Activated T-helper 1 cell treated with anti-CD3 and anti-CD28 coated beads, Interleukin-12 subunit alpha, Interleukin-12 subunit beta, Interleukin-2, Interleukin-4 antibody, amounts not matched to agents 30 ng/mL and 10 ng/mL and 1 ng/mL, durations not matched to agents 14 hours and 24 hours and 36 hours (primary cell): ENCODE measurements around the gene PKHD1. TPM values are rescaled to one million over a fixed set of nuclear protein-coding genes. Genes with fewer than 3 reads are reported as not detected.

Experiments used
- DNase-seq: peaks from one replicate; pipeline ENCODE4 v3.0.0; 2021; ENCODE audit warnings: low spot score
- H3K27ac Mint-ChIP-seq: one replicate; pipeline ENCODE4 v1.8.0; 2021; ENCODE audit warnings: mild to moderate bottlenecking, mixed read lengths
- H3K27me3 Mint-ChIP-seq: one replicate; pipeline ENCODE4 v1.8.0; 2022; ENCODE audit warnings: mild to moderate bottlenecking, moderate library complexity, mixed read lengths; ENCODE audit not compliant: insufficient read depth
- H3K36me3 Mint-ChIP-seq: one replicate; pipeline ENCODE4 v1.8.0; 2021; ENCODE audit warnings: low read depth, mixed read lengths
- H3K4me1 Mint-ChIP-seq: one replicate; pipeline ENCODE4 v1.8.0; 2021; ENCODE audit warnings: low read depth, mixed read lengths
- H3K4me3 Mint-ChIP-seq: one replicate; pipeline ENCODE4 v1.8.0; 2021; ENCODE audit warnings: mild to moderate bottlenecking, moderate library complexity, mixed read lengths
- H3K9me3 Mint-ChIP-seq: one replicate; pipeline ENCODE4 v1.8.0; 2021; ENCODE audit warnings: mixed read lengths
- intact Hi-C: fragments of 100-400 bp; cut with micrococcal nuclease; formaldehyde crosslinking; loops from one replicate; pipeline ENCODE4 v1.15.1; 2024
- total RNA-seq: library from RNA; stranded (reverse); gene quantifications from 2 replicates; pipeline ENCODE4 v1.2.3, GENCODE V29; 2022

The PKHD1 gene
- total RNA-seq, 1 donor from 2014 or later: not detected

- Mint-ChIP-seq H3K4me3 (no peak overlapping the region), H3K27me3 (no peaks in the 10 kb centered on the region), H3K9me3 (peaks cover 15% of the 10 kb centered on the region), H3K4me1 (no peaks in the 10 kb centered on the region), H3K27ac (no peak overlapping the region), H3K36me3 (no peaks in the 10 kb centered on the region)
- intact Hi-C loops: no loop called here
- DNase-seq: no peak
Observed at GRCh38 chr6:51640021-51640420, 447.4 kb downstream of the PKHD1 start.

GRCh38 chr6:51633424-51633823 lies 454.0 kb downstream of the PKHD1 start:
- H3K4me1 Mint-ChIP-seq: no peaks in the 10 kb centered on the region
- intact Hi-C loops: no loop called here
- H3K4me3 Mint-ChIP-seq: no peak overlapping the region
- DNase-seq: no peak
- no peaks in the 10 kb centered on the region for H3K9me3 Mint-ChIP-seq
- H3K27ac Mint-ChIP-seq: no peak overlapping the region
- no peaks in the 10 kb centered on the region for H3K27me3 Mint-ChIP-seq
- H3K36me3 Mint-ChIP-seq: no peaks in the 10 kb centered on the region

GRCh38 chr6:51630011-51630410 lies 457.4 kb downstream of the PKHD1 start:
- Mint-ChIP-seq H3K4me3 (no peak overlapping the region), H3K27ac (no peak overlapping the region), H3K27me3 (no peaks in the 10 kb centered on the region), H3K36me3 (no peaks in the 10 kb centered on the region), H3K4me1 (no peaks in the 10 kb centered on the region), H3K9me3 (no peaks in the 10 kb centered on the region)
- DNase-seq: no peak
- intact Hi-C loops: no loop called here

GRCh38 chr6:51626391-51626790 lies 461.0 kb downstream of the PKHD1 start:
- intact Hi-C loops: no loop called here
- no peaks in the 10 kb centered on the region for H3K36me3 Mint-ChIP-seq
- no peak for DNase-seq
- no peaks in the 10 kb centered on the region for H3K27me3 Mint-ChIP-seq
- H3K9me3 Mint-ChIP-seq: no peaks in the 10 kb centered on the region
- no peak overlapping the region for H3K27ac Mint-ChIP-seq
- no peak overlapping the region for H3K4me3 Mint-ChIP-seq
- no peaks in the 10 kb centered on the region for H3K4me1 Mint-ChIP-seq

- Mint-ChIP-seq H3K27me3 (no peaks in the 10 kb centered on the region), H3K36me3 (no peaks in the 10 kb centered on the region), H3K4me1 (no peaks in the 10 kb centered on the region), H3K9me3 (no peaks in the 10 kb centered on the region), H3K4me3 (no peak overlapping the region), H3K27ac (no peak overlapping the region)
- DNase-seq: no peak
- intact Hi-C loops: no loop called here
Observed at GRCh38 chr6:51625566-51625965, 461.8 kb downstream of the PKHD1 start.

- Mint-ChIP-seq H3K27me3 (no peaks in the 10 kb centered on the region), H3K4me3 (no peak overlapping the region), H3K27ac (no peak overlapping the region), H3K36me3 (no peaks in the 10 kb centered on the region), H3K9me3 (no peaks in the 10 kb centered on the region), H3K4me1 (no peaks in the 10 kb centered on the region)
- DNase-seq: no peak
- intact Hi-C loops: no loop called here
Observed at GRCh38 chr6:51620971-51621370, 466.4 kb downstream of the PKHD1 start.

GRCh38 chr6:51619042-51619799 lies 468.2 kb downstream of the PKHD1 start:
- no peak overlapping the region for H3K4me3 Mint-ChIP-seq
- no peak for DNase-seq
- no peaks in the 10 kb centered on the region for H3K27me3 Mint-ChIP-seq
- H3K4me1 Mint-ChIP-seq: no peaks in the 10 kb centered on the region
- no peaks in the 10 kb centered on the region for H3K36me3 Mint-ChIP-seq
- H3K9me3 Mint-ChIP-seq: no peaks in the 10 kb centered on the region
- no peak overlapping the region for H3K27ac Mint-ChIP-seq
- intact Hi-C loops: no loop called here

- Mint-ChIP-seq H3K27me3 (no peaks in the 10 kb centered on the region), H3K27ac (no peak overlapping the region), H3K9me3 (no peaks in the 10 kb centered on the region), H3K4me3 (no peak overlapping the region), H3K4me1 (no peaks in the 10 kb centered on the region), H3K36me3 (no peaks in the 10 kb centered on the region)
- intact Hi-C loops: no loop called here
- no peak for DNase-seq
Observed at GRCh38 chr6:51618563-51618962, 468.9 kb downstream of the PKHD1 start.

- H3K27ac Mint-ChIP-seq: no peak overlapping the region
- no peak for DNase-seq
- no peaks in the 10 kb centered on the region for H3K4me1 Mint-ChIP-seq
- no peaks in the 10 kb centered on the region for H3K9me3 Mint-ChIP-seq
- H3K4me3 Mint-ChIP-seq: no peak overlapping the region
- H3K36me3 Mint-ChIP-seq: no peaks in the 10 kb centered on the region
- H3K27me3 Mint-ChIP-seq: no peaks in the 10 kb centered on the region
- intact Hi-C loops: no loop called here
Observed at GRCh38 chr6:51617751-51618150, 469.7 kb downstream of the PKHD1 start.

GRCh38 chr6:51616243-51616642 lies 471.2 kb downstream of the PKHD1 start:
- no peaks in the 10 kb centered on the region for H3K9me3 Mint-ChIP-seq
- no peaks in the 10 kb centered on the region for H3K27me3 Mint-ChIP-seq
- H3K4me1 Mint-ChIP-seq: no peaks in the 10 kb centered on the region
- no peak overlapping the region for H3K4me3 Mint-ChIP-seq
- intact Hi-C loops: no loop called here
- H3K27ac Mint-ChIP-seq: no peak overlapping the region
- DNase-seq: no peak
- no peaks in the 10 kb centered on the region for H3K36me3 Mint-ChIP-seq

- intact Hi-C loops: no loop called here
- Mint-ChIP-seq H3K36me3 (no peaks in the 10 kb centered on the region), H3K9me3 (no peaks in the 10 kb centered on the region), H3K27ac (no peak overlapping the region), H3K4me1 (no peaks in the 10 kb centered on the region), H3K4me3 (no peak overlapping the region), H3K27me3 (no peaks in the 10 kb centered on the region)
- no peak for DNase-seq
Observed at GRCh38 chr6:51614725-51615124, 472.7 kb downstream of the PKHD1 start.

GRCh38 chr6:51613558-51613957 lies 473.9 kb downstream of the PKHD1 start:
- intact Hi-C loops: no loop called here
- H3K4me1 Mint-ChIP-seq: no peaks in the 10 kb centered on the region
- H3K27ac Mint-ChIP-seq: no peak overlapping the region
- H3K4me3 Mint-ChIP-seq: no peak overlapping the region
- H3K9me3 Mint-ChIP-seq: no peaks in the 10 kb centered on the region
- H3K36me3 Mint-ChIP-seq: no peaks in the 10 kb centered on the region
- H3K27me3 Mint-ChIP-seq: no peaks in the 10 kb centered on the region
- no peak for DNase-seq

GRCh38 chr6:51608932-51609331 lies 478.5 kb downstream of the PKHD1 start:
- DNase-seq: no peak
- Mint-ChIP-seq H3K4me3 (no peak overlapping the region), H3K9me3 (no peaks in the 10 kb centered on the region), H3K4me1 (no peaks in the 10 kb centered on the region), H3K36me3 (no peaks in the 10 kb centered on the region), H3K27me3 (no peaks in the 10 kb centered on the region), H3K27ac (no peak overlapping the region)
- intact Hi-C loops: no loop called here

GRCh38 chr6:51608383-51608782 lies 479.0 kb downstream of the PKHD1 start:
- Mint-ChIP-seq H3K4me3 (no peak overlapping the region), H3K4me1 (no peaks in the 10 kb centered on the region), H3K9me3 (no peaks in the 10 kb centered on the region), H3K27me3 (no peaks in the 10 kb centered on the region), H3K27ac (no peak overlapping the region), H3K36me3 (no peaks in the 10 kb centered on the region)
- DNase-seq: no peak
- intact Hi-C loops: no loop called here
